ENCODE measurements around the gene OR2T5. TPM values are rescaled to one million over a fixed set of nuclear protein-coding genes. Genes with fewer than 3 reads are reported as not detected.
"Not testable (repeated sequence)": the region's sequence is repeated elsewhere in the genome, so short reads cannot be mapped to it uniquely, and the experiment has no call there.

The OR2T5 gene
- total RNA-seq: not detected in 2 replicates

DNA sequence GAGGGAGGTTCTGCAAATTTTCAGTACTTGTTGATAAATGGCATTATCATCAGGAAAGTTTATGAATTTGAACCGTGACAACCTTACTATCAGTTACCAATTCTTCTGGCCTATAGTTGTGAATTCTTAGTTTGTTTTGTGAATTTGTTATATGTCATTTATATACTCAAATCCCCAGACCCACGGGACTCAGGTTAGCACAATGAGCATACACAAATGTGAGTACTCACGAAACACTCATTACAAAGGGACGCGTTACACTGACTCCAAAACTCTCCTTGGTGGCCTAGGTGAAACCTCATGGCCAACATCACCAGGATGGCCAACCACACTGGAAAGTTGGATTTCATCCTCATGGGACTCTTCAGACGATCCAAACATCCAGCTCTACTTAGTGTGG lies at the start of gene OR2T5:
Gene OR2T5, plus strand, starts transcription at position 301 of the 400 bp plus-strand sequence. Its CDS starts 0 bp downstream, at position 301.
- H3K4me3 Mint-ChIP-seq; H3K36me3 Mint-ChIP-seq (ENCODE audit: low read depth); H3K27me3 Mint-ChIP-seq; intact Hi-C loops (cut with micrococcal nuclease); H3K27ac Mint-ChIP-seq; DNase-seq; H3K4me1 Mint-ChIP-seq; H3K9me3 Mint-ChIP-seq: not testable (repeated sequence)

DNA sequence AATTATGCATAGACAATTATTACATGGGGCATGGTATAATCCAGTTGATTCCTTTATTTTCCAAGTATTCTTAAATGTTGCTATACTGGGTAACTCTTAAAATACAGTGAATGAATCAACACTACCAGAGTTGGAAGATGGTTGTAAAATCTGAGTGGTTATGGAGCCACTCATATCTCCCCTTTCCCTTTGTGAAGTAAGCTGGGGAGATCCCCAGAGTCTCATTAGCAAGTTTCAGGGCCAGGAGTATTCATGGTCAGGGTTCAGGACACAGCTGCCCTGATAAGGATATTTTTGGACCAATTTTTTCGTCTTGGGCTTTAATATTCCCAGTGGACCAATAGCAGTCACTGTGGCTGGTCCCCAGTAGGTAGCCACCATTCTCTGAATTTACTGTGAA lies 49.7 kb upstream of the OR2T5 start:
- H3K9me3 Mint-ChIP-seq; H3K4me1 Mint-ChIP-seq; intact Hi-C loops (cut with micrococcal nuclease); H3K4me3 Mint-ChIP-seq; H3K27me3 Mint-ChIP-seq; H3K27ac Mint-ChIP-seq; DNase-seq; H3K36me3 Mint-ChIP-seq (ENCODE audit: low read depth): not testable (repeated sequence)

DNA sequence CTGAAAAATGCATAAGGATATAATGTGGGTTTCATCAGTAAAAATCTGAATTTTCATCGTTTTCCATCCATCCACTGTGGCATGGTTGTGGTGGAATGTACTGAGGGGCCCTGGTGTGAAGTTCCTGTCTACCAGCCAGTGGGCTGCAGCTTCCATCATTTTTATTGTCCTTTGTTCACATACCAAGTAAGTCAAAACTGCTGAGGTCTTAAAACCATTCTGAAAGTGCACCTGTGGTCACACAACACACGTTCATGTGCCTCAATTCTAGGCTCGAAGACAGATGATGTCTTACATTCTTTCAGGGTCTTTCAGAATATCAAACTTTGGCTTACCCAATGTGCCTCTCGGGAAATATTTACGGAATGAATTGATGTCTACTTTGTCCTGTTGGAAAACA lies 49.1 kb upstream of the OR2T5 start:
- intact Hi-C loops (cut with micrococcal nuclease); H3K36me3 Mint-ChIP-seq (ENCODE audit: low read depth); H3K4me3 Mint-ChIP-seq; H3K4me1 Mint-ChIP-seq; H3K27me3 Mint-ChIP-seq; DNase-seq; H3K27ac Mint-ChIP-seq; H3K9me3 Mint-ChIP-seq: not testable (repeated sequence)

GRCh38 chr1:248442500-248443277 lies 45.7 kb upstream of the OR2T5 start:
- H3K27ac Mint-ChIP-seq; H3K9me3 Mint-ChIP-seq; H3K4me3 Mint-ChIP-seq; H3K27me3 Mint-ChIP-seq; H3K4me1 Mint-ChIP-seq; intact Hi-C loops (cut with micrococcal nuclease); DNase-seq; H3K36me3 Mint-ChIP-seq (ENCODE audit: low read depth): not testable (repeated sequence)

DNA sequence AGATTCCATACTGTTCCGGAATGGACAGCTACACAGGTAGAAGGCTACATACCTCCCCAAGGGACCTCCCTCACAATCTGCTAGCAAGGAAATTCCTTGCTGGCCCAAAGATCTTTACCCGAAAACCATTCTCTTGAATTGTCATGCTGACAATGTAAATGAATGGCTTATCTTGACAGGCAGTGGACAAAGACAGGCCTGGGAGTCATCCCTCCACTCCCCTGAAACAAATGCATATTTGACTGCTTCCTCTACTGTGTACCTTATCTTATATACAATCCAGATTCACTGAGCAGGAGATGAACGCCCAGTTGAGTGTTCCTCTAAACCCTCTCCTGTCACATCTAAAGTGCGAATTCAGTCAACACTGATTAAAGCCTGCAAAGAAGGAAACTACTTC lies 43.8 kb upstream of the OR2T5 start:
- H3K27me3 Mint-ChIP-seq; intact Hi-C loops (cut with micrococcal nuclease): not testable (repeated sequence)

DNA sequence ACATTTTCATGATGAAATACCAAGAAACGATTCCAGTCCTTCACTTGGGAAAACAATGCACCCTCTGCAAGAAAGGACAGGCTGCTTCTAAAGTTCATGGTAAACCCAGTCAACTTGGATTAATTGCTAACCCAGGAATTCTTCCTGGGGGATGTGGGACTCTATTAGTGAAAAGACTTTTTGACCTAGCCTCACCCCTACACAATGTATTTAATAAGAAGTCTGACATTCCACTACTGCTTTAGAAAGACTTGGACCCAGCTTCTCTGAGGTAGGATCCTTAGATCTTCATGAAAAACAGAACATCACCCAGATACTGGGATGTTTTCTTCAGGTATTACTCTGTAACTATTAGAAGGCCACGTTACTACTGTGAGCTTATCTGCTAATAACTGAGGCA lies 43.0 kb upstream of the OR2T5 start, which contains the start of gene OR2T2:
Gene OR2T2, plus strand, starts transcription at position 239 of the 400 bp plus-strand sequence. CDS start 7,161 bp downstream, outside the sequence.
- intact Hi-C loops (cut with micrococcal nuclease); H3K4me1 Mint-ChIP-seq; H3K9me3 Mint-ChIP-seq; H3K4me3 Mint-ChIP-seq; H3K27ac Mint-ChIP-seq; H3K36me3 Mint-ChIP-seq (ENCODE audit: low read depth); H3K27me3 Mint-ChIP-seq; DNase-seq: not testable (repeated sequence)

More for the DNA sequence above, 43.8 kb upstream of the OR2T5 start:
- DNase-seq; H3K4me3 Mint-ChIP-seq; H3K36me3 Mint-ChIP-seq (ENCODE audit: low read depth); H3K27ac Mint-ChIP-seq; H3K4me1 Mint-ChIP-seq; H3K9me3 Mint-ChIP-seq: not testable (repeated sequence)

DNA sequence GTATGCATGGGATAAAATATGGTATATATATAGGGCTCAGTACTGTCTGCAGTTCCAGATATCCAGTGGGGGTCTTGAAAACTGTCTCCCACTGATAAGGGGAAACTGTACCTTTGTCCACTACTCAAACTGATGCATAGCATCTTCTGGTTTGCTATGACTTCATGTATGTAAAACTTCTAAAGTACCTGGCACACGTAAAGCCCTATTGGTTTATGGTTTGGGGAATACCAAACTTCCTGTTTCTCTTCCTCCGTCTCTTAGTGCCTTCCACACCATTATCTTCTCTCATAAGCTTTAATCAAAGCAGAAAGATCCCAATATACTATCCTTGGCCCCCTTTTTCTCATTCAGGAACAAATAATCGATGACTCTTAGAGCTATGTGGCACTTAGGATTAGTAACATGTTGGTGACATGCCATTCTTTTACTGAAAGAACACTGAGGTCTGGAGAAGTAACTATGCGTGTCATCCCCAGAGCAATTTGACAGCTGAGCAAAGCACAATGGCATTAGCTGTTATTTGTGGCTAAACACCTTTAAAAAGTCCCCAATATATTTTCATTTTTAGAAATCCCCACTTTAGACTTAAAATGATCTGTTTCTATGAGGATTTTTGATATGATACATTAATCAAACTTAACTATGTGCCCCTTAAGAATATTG lies 39.8 kb upstream of the OR2T5 start:
- H3K27ac Mint-ChIP-seq; DNase-seq; H3K4me3 Mint-ChIP-seq; H3K9me3 Mint-ChIP-seq; intact Hi-C loops (cut with micrococcal nuclease); H3K27me3 Mint-ChIP-seq; H3K4me1 Mint-ChIP-seq; H3K36me3 Mint-ChIP-seq (ENCODE audit: low read depth): not testable (repeated sequence)

- H3K4me3 Mint-ChIP-seq; H3K9me3 Mint-ChIP-seq; DNase-seq; H3K27ac Mint-ChIP-seq; H3K27me3 Mint-ChIP-seq; intact Hi-C loops (cut with micrococcal nuclease); H3K36me3 Mint-ChIP-seq (ENCODE audit: low read depth); H3K4me1 Mint-ChIP-seq: not testable (repeated sequence)
Observed at GRCh38 chr1:248449821-248450465, 38.4 kb upstream of the OR2T5 start.

DNA sequence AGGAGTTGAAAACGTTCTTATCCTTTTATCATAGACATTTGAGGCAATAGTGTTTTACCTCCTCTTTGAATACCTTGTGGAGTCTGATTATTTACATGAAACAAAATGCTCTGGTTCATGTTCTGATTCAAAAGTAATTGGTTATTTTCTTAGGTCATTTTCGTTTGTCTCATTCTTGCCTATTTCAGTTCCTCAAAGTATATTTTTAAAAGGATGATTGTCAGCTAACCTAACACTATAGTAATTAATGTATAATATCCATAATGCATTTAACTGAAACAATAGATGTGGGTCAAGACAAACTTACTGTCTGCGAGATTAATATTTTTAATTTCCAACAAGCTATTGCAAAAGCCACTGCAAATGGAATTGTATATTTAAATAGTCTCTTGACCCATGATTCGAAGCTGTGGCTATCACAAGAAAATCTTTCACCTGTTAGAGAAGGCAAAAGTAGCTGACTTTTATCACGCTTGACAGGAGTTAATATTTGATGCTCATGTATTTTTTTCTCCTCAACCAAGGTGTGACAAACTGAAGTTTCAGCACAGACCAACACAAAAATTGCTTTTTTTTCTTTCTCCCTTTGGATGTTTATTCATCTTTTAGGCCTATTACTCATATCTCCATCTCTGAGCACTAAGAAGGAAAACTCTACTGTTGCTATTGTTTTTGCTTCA lies 37.8 kb upstream of the OR2T5 start:
- H3K36me3 Mint-ChIP-seq (ENCODE audit: low read depth); H3K4me1 Mint-ChIP-seq; H3K9me3 Mint-ChIP-seq; H3K27ac Mint-ChIP-seq; DNase-seq; intact Hi-C loops (cut with micrococcal nuclease); H3K4me3 Mint-ChIP-seq; H3K27me3 Mint-ChIP-seq: not testable (repeated sequence)

GRCh38 chr1:248453619-248454018 lies 34.8 kb upstream of the OR2T5 start:
- intact Hi-C loops (cut with micrococcal nuclease); H3K27me3 Mint-ChIP-seq; H3K27ac Mint-ChIP-seq; H3K4me1 Mint-ChIP-seq; H3K4me3 Mint-ChIP-seq; H3K36me3 Mint-ChIP-seq (ENCODE audit: low read depth); DNase-seq; H3K9me3 Mint-ChIP-seq: not testable (repeated sequence)

GRCh38 chr1:248455045-248455444 lies 33.3 kb upstream of the OR2T5 start:
- H3K4me1 Mint-ChIP-seq; intact Hi-C loops (cut with micrococcal nuclease); H3K9me3 Mint-ChIP-seq; H3K27ac Mint-ChIP-seq; H3K4me3 Mint-ChIP-seq; H3K36me3 Mint-ChIP-seq (ENCODE audit: low read depth); H3K27me3 Mint-ChIP-seq; DNase-seq: not testable (repeated sequence)

DNA sequence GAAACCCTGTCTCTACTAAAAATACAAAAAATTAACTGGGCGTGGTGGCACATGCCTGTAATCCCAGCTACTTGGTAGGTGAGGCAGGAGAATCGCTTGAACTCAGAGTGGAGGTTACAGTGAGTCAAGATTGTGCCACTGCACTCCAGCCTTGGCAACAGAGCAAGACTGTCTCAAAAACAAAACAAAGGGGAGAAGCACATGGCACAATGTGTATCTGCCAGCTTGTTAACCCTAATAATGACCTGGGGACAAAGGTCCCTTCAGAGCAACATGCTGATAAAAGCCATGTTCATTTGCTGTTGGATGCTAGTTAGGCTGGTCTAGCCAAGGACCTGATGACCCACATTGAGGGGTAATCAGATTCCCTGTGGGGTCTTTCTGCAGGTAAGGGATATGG lies 31.8 kb upstream of the OR2T5 start:
- H3K27me3 Mint-ChIP-seq; intact Hi-C loops (cut with micrococcal nuclease); H3K27ac Mint-ChIP-seq; DNase-seq; H3K36me3 Mint-ChIP-seq (ENCODE audit: low read depth); H3K9me3 Mint-ChIP-seq; H3K4me3 Mint-ChIP-seq; H3K4me1 Mint-ChIP-seq: not testable (repeated sequence)

- intact Hi-C loops (cut with micrococcal nuclease); H3K36me3 Mint-ChIP-seq (ENCODE audit: low read depth); H3K4me3 Mint-ChIP-seq; DNase-seq; H3K27ac Mint-ChIP-seq; H3K4me1 Mint-ChIP-seq; H3K27me3 Mint-ChIP-seq: not testable (repeated sequence)
- peaks cover 14% of the 10 kb centered on the region for H3K9me3 Mint-ChIP-seq
Observed at GRCh38 chr1:248459117-248459516, 29.3 kb upstream of the OR2T5 start.

GRCh38 chr1:248471154-248471553 lies 17.2 kb upstream of the OR2T5 start:
- peaks cover 6% of the 10 kb centered on the region for H3K9me3 Mint-ChIP-seq
- peaks cover 2% of the 10 kb centered on the region for H3K4me1 Mint-ChIP-seq
- peaks cover 12% of the 10 kb centered on the region for H3K27me3 Mint-ChIP-seq
- no peaks in the 10 kb centered on the region for H3K36me3 Mint-ChIP-seq (ENCODE audit: low read depth)
- no peak overlapping the region for H3K27ac Mint-ChIP-seq
- DNase-seq: no peak
- no peak overlapping the region for H3K4me3 Mint-ChIP-seq
- intact Hi-C loops (cut with micrococcal nuclease): no loop called here

All from activated CD4-positive, alpha-beta T cell treated with anti-CD3 and anti-CD28 coated beads, Interleukin-2, amount 10 ng/mL, durations not matched to agents 24 days and 14 days (primary cell).